ENCODE results near the gene TBC1D21. TPM values are rescaled to one million over a fixed set of nuclear protein-coding genes. Genes with fewer than 3 reads are reported as not detected.

TBC1D21 gene
- total RNA-seq, 1 experiment from 2014 or later, result not detected

GRCh38 chr15:73889053-73889761, 15.8 kb downstream of the TBC1D21 start:
- DNase-seq, result no peak
- Histone ChIP-seq H3K4me3 (ENCODE audit: insufficient read depth, low read depth, low read length) (no peak overlapping the region), H3K27me3 (ENCODE audit: control insufficient read depth, insufficient read depth, low read length) (no peaks in the 10 kb centered on the region; the same call in 1 of the 2 replicates), H3K36me3 (replicated peaks; ENCODE audit: control insufficient read depth, insufficient read depth, low read length) (no peaks in the 10 kb centered on the region)

DNA sequence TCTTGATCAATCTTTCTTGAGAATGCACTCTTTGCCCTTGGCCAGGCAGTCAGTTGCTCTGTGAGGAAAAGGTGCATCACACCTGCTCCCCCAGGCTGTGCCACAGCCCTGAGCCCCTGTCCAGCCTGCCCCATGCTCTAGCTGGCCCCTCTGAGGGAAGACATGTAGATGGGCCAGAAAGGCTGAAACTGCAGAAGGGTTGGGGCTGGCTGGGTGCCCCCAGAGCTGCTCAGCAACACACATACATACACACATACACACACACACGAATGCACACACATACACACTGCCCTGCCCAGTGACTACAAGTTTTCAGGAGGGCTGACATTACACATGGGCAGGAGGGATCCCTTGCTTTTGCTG, 16.4 kb downstream of the TBC1D21 start:
- DNase-seq, result no peak
- Histone ChIP-seq H3K27me3 (ENCODE audit: control insufficient read depth, insufficient read depth, low read length) (no peaks in the 10 kb centered on the region; the same call in 1 of the 2 replicates), H3K4me3 (ENCODE audit: insufficient read depth, low read depth, low read length) (no peak overlapping the region), H3K36me3 (replicated peaks; ENCODE audit: control insufficient read depth, insufficient read depth, low read length) (no peaks in the 10 kb centered on the region)

DNA sequence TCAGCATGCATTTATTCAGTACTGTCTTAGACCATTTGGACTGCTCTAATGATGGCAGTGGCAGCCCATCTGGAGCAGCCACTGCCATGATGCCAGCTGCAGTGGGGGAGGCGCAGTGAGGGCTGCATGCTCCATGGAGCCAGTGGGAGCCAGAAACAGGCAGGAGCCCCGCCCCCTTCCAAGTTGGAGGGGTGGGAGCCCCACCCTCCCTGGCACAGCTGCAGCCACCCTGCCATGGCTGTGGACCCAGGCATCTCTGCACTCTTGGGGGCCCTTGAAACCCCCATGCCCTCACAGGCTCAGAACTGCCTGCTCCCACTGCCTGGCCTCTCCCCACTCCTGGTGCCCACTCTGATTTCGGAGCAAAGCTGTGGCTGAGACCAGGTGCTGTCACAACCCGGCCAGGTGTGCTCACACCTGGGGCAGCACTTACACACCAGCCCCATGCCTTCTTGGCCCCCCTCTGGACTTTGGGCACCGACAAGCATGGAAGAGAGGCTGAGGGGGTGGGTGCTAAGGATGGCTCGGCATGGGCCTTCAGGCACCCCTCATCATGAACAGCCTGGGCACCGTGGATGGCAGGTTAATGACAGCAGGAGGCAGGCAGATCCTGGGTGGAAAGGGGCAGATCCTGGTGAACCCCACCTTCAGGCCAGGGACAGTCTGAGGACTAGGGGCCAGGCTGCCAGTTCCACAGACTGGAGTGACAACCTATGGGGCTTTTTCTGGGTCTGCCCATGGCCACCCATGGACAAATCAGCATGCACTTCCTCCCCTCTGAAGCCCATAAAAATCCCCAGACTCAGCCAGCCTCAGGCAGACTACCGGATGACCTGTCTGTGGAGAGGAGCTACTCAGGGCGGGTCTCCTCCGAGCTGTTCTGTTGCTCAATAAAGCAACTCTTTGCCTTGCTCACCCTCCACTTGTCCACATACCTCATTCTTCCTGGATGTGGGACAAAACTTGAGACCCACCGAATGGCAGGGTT, 18.3 kb downstream of the TBC1D21 start:
- H3K27me3 ChIP-seq (ENCODE audit: control insufficient read depth, insufficient read depth, low read length), result no peaks in the 10 kb centered on the region; the same call in 1 of the 2 replicates
- no peak for DNase-seq
- no peak overlapping the region for H3K4me3 ChIP-seq (ENCODE audit: insufficient read depth, low read depth, low read length)
- no peaks in the 10 kb centered on the region for H3K36me3 ChIP-seq (replicated peaks; ENCODE audit: control insufficient read depth, insufficient read depth, low read length)

GRCh38 chr15:73892446-73893226, 19.3 kb downstream of the TBC1D21 start:
- Histone ChIP-seq H3K36me3 (replicated peaks; ENCODE audit: control insufficient read depth, insufficient read depth, low read length) (no peaks in the 10 kb centered on the region), H3K4me3 (ENCODE audit: insufficient read depth, low read depth, low read length) (no peak overlapping the region), H3K27me3 (ENCODE audit: control insufficient read depth, insufficient read depth, low read length) (no peaks in the 10 kb centered on the region; the same call in 1 of the 2 replicates)
- no peak for DNase-seq

DNA sequence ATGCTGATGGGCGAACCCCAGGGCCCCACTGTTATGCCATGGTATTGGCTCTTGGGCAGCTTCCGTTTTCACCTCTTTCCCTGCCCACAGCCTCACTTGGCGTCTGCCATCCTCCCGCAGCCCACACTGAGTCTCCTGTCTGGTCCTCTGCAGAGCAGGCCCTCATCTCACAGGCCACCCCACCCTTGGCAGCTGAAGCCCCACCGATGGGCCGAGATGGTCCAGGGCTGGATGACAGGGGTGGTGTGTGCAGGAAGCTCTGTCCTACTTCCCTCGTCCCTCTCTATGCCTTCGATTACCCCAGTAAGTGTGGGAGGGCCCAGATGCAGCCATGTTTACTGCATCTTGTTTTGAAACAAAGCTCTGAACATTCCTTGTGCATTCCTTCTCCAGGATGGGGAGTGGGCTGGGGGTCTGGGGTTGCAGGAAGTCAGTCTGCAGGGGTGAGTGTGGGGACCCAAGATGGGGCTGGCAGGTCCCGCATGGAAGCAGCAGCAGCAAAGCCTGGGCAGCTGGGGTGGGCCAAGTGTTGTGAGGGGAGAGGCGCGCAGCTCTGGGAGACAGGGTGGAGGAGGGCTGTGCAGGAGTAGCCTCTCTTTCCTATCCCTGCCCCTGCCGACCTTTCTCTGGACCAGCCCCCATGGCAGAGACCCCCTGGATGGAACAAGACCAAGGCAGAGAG, 20.9 kb downstream of the TBC1D21 start:
- Histone ChIP-seq H3K27me3 (ENCODE audit: control insufficient read depth, insufficient read depth, low read length) (no peaks in the 10 kb centered on the region; the same call in 1 of the 2 replicates), H3K36me3 (replicated peaks; ENCODE audit: control insufficient read depth, insufficient read depth, low read length) (no peaks in the 10 kb centered on the region), H3K4me3 (ENCODE audit: insufficient read depth, low read depth, low read length) (no peak overlapping the region)
- no peak for DNase-seq

DNA sequence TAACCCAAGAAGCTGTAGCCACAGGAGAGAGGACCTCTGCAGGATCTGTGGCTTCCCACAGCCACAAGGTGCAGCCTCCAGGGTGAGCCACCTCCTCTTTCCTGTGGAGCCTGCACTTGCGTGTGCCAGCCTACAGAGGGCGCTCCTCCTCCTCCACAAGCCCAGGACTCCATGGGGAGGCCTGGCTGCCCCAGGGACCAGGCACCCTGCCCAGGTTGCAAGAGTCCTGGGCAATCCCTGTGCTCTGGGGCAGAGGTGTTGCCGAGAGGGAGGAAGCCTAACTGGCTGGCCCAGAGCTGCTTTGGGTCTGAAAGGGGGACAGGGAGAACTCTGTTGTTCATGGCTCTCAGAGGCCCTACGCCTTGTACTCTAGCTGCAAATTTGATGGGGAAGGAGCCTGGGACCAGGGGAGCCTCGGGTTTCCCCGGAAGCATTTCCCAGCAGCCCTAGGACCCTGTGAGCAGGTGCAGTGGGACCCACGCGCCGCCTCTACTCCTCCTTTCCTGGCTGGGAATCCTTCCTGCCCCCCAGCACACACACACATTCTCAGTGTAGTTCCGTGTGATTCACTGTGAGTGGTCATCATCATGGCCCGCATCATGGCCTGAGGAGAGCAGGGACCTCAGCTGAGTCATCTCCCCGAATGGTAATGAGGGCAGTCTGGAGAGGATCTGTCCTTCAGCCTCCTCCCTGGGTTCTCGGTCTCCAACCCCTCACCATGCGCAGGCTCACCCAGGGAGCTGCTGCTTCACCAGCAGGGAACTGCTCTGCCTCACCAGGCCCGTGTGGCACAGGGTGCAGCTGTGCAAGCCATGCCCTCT, 24.3 kb downstream of the TBC1D21 start:
- H3K4me3 ChIP-seq (ENCODE audit: insufficient read depth, low read depth, low read length), result no peak overlapping the region
- no peaks in the 10 kb centered on the region for H3K36me3 ChIP-seq (replicated peaks; ENCODE audit: control insufficient read depth, insufficient read depth, low read length)
- no peaks in the 10 kb centered on the region for H3K27me3 ChIP-seq (ENCODE audit: control insufficient read depth, insufficient read depth, low read length)
- peak; percentile 97 for DNase-seq

GRCh38 chr15:73899197-73900094, 26.1 kb downstream of the TBC1D21 start:
- H3K4me3 ChIP-seq (ENCODE audit: insufficient read depth, low read depth, low read length), result no peak overlapping the region
- peak; percentile 74 for DNase-seq
- no peaks in the 10 kb centered on the region for H3K27me3 ChIP-seq (ENCODE audit: control insufficient read depth, insufficient read depth, low read length)
- H3K36me3 ChIP-seq (replicated peaks; ENCODE audit: control insufficient read depth, insufficient read depth, low read length), result no peaks in the 10 kb centered on the region

DNA sequence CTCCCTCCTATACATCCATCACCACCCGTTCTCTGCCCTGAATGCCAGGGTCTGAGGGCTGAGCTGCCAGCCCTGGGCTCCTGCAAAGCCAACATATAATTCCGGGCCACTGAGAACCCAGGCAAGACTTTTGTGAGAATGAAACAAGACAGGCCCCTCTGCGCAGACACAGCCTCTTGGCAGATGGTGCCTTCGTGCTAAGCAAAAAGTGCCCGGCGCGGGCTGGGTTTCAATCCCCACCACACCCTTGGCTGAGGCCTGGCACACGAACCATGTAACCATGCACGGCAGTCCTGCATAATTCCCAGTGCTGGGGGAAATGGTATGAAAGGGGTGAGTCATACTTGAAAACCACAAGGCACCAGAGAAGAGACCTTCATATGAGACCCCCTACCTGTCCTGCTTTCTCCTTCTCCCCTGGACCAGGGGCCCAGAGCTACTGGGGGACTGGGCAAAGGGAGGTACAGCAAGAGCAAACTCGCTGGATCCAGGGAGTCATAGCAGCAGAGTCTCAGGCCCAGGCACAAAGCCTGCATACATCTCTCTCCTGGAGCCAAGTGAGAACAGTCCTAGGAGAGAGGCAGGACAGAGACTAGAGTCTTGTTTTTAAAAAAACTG, 26.8 kb downstream of the TBC1D21 start:
- no peak overlapping the region for H3K4me3 ChIP-seq (ENCODE audit: insufficient read depth, low read depth, low read length)
- no peak for DNase-seq
- no peaks in the 10 kb centered on the region for H3K27me3 ChIP-seq (ENCODE audit: control insufficient read depth, insufficient read depth, low read length)
- no peaks in the 10 kb centered on the region for H3K36me3 ChIP-seq (replicated peaks; ENCODE audit: control insufficient read depth, insufficient read depth, low read length)

- H3K4me3 ChIP-seq (ENCODE audit: insufficient read depth, low read depth, low read length), result no peak overlapping the region
- DNase-seq, result no peak
- no peaks in the 10 kb centered on the region for H3K27me3 ChIP-seq (ENCODE audit: control insufficient read depth, insufficient read depth, low read length)
- H3K36me3 ChIP-seq (replicated peaks; ENCODE audit: control insufficient read depth, insufficient read depth, low read length), result no peaks in the 10 kb centered on the region; the same call in 1 of the 2 replicates
Measured at GRCh38 chr15:73901126-73901810, 27.9 kb downstream of the TBC1D21 start.

DNA sequence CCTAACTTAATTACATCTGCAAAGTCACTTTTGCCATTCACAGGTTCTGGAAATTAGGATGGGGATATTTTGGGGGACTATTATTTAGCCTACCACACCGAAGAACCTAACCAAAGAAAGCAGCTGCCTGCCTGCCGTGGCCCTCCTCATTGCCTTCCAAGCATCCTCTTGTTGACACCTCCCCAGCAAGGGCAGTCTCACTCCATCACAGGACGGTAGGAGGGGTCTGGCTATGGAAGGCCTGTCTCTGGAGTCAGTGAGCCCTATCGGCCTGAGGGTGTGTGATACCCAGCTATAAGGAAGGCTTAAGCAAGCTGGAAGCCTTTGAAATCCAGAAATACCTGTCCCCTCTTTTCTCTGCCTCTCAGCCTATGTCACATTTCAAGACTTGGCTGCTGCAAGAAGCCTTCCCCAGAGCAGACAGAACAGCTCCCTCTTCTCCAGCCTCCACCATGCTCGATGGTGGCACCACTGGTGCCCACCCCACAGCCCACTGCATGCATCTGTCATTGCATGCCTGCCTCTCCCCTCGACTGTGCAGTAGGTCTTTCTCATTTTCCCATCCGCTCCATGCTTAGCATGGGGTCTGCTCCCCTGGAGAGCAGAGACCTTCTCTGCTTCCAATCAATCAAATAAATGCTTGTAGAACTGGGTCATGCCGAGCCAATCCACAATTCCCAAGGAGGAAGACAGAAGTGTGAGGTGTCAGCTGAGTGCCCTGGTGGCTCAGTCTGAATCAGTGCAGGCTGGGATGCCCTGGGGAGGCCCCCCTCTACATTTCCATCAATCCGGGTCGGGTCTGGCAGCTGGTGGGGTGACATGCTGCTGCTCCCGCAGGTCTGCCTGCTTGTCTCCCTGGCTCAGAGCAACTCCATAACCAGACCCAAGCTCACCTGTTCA, 29.0 kb downstream of the TBC1D21 start:
- no peaks in the 10 kb centered on the region for H3K27me3 ChIP-seq (ENCODE audit: control insufficient read depth, insufficient read depth, low read length)
- H3K36me3 ChIP-seq (replicated peaks; ENCODE audit: control insufficient read depth, insufficient read depth, low read length), result no peaks in the 10 kb centered on the region; the same call in 1 of the 2 replicates
- no peak overlapping the region for H3K4me3 ChIP-seq (ENCODE audit: insufficient read depth, low read depth, low read length)
- DNase-seq, result no peak
